ENCODE measurements around the gene CYTH3. TPM values are rescaled to one million over a fixed set of nuclear protein-coding genes. Genes with fewer than 3 reads are reported as not detected.
A peak's percentile ranks its signal among the peaks of the same experiment; 100 is the strongest.

CYTH3 gene
- total and polyA plus RNA-seq, 2 donors (not counting 1 experiment from before 2014, with no cell fraction given), result 39.1 to 73.3 TPM

GRCh38 chr7:6256109-6256483, 16.3 kb downstream of the CYTH3 start:
- peaks cover 39% of the 10 kb centered on the region for H3K4me1 ChIP-seq (ENCODE audit: control insufficient read depth, extremely low read depth, insufficient read depth, low read length)
- peak overlapping the region; percentile 77 for H3K4me2 ChIP-seq (ENCODE audit: extremely low read depth, insufficient read depth, low read length)
- no peak overlapping the region for H2AFZ ChIP-seq (ENCODE audit: low read length)
- peak; percentile 14 to 27 for TF ChIP-seq CTCF (conservative IDR thresholded peaks at IDR 0.05 in 1 of 2, IDR thresholded peaks at IDR 0.05 in 1 of 2; ENCODE audit: low read depth in 1 of 2, low read length in 2 of 2)
- no peak for TF ChIP-seq EZH2 (IDR thresholded peaks at IDR 0.05; ENCODE audit: low read length, missing control alignments)
- peak in 1 of 2 donors; percentile 36 for DNase-seq (ENCODE audit: low read depth in 2 of 2)
- peaks cover 68% of the 10 kb centered on the region for H3K79me2 ChIP-seq (ENCODE audit: control insufficient read depth, insufficient read depth, low read length)
- no peaks in the 10 kb centered on the region for H4K20me1 ChIP-seq (ENCODE audit: control insufficient read depth, extremely low read depth, insufficient read depth, low read length)
- no peaks in the 10 kb centered on the region for H3K9me3 ChIP-seq (ENCODE audit: control insufficient read depth, insufficient read depth, low read depth, low read length)
- no peaks in the 10 kb centered on the region for H3K27me3 ChIP-seq (ENCODE audit: control insufficient read depth, insufficient read depth, low read length)
- no peak overlapping the region for H3K4me3 ChIP-seq (replicated peaks in 1 of 4; ENCODE audit: control extremely low read depth in 1 of 4, insufficient read depth in 1 of 4, low read depth in 3 of 4, low read length in 4 of 4)
- H3K9ac ChIP-seq (ENCODE audit: insufficient read depth, low read length), result no peak overlapping the region
- H3K36me3 ChIP-seq (ENCODE audit: control insufficient read depth, insufficient read depth, low read length), result no peaks in the 10 kb centered on the region
- H3K27ac ChIP-seq (ENCODE audit: insufficient read depth, low read length), result peak overlapping the region; percentile 79

- TF ChIP-seq CTCF (conservative IDR thresholded peaks at IDR 0.05 in 1 of 2, IDR thresholded peaks at IDR 0.05 in 1 of 2; ENCODE audit: low read depth in 1 of 2, low read length in 2 of 2) (no peak), EZH2 (IDR thresholded peaks at IDR 0.05; ENCODE audit: low read length, missing control alignments) (no peak)
- H3K4me1 ChIP-seq (ENCODE audit: control insufficient read depth, extremely low read depth, insufficient read depth, low read length), result peaks cover 34% of the 10 kb centered on the region
- no peaks in the 10 kb centered on the region for H4K20me1 ChIP-seq (ENCODE audit: control insufficient read depth, extremely low read depth, insufficient read depth, low read length)
- H3K79me2 ChIP-seq (ENCODE audit: control insufficient read depth, insufficient read depth, low read length), result peaks cover 68% of the 10 kb centered on the region
- DNase-seq (ENCODE audit: low read depth in 2 of 2), result peak in 1 of 2 donors; percentile 29
- H3K36me3 ChIP-seq (ENCODE audit: control insufficient read depth, insufficient read depth, low read length), result no peaks in the 10 kb centered on the region
- H2AFZ ChIP-seq (ENCODE audit: low read length), result no peak overlapping the region
- no peak overlapping the region for H3K4me3 ChIP-seq (replicated peaks in 1 of 4; ENCODE audit: control extremely low read depth in 1 of 4, insufficient read depth in 1 of 4, low read depth in 3 of 4, low read length in 4 of 4)
- H3K4me2 ChIP-seq (ENCODE audit: extremely low read depth, insufficient read depth, low read length), result no peak overlapping the region
- no peaks in the 10 kb centered on the region for H3K27me3 ChIP-seq (ENCODE audit: control insufficient read depth, insufficient read depth, low read length)
- H3K9ac ChIP-seq (ENCODE audit: insufficient read depth, low read length), result no peak overlapping the region
- peak overlapping the region; percentile 16 for H3K27ac ChIP-seq (ENCODE audit: insufficient read depth, low read length)
- H3K9me3 ChIP-seq (ENCODE audit: control insufficient read depth, insufficient read depth, low read depth, low read length), result no peaks in the 10 kb centered on the region
Observed at GRCh38 chr7:6254866-6255265, 17.6 kb downstream of the CYTH3 start.

- H2AFZ ChIP-seq (ENCODE audit: low read length), result no peak overlapping the region
- no peaks in the 10 kb centered on the region for H3K27me3 ChIP-seq (ENCODE audit: control insufficient read depth, insufficient read depth, low read length)
- no peak for TF ChIP-seq EZH2 (IDR thresholded peaks at IDR 0.05; ENCODE audit: low read length, missing control alignments)
- TF ChIP-seq CTCF (conservative IDR thresholded peaks at IDR 0.05 in 1 of 2, IDR thresholded peaks at IDR 0.05 in 1 of 2; ENCODE audit: low read depth in 1 of 2, low read length in 2 of 2), result no peak
- H3K9me3 ChIP-seq (ENCODE audit: control insufficient read depth, insufficient read depth, low read depth, low read length), result no peaks in the 10 kb centered on the region
- peak overlapping the region; percentile 39 for H3K27ac ChIP-seq (ENCODE audit: insufficient read depth, low read length)
- H3K9ac ChIP-seq (ENCODE audit: insufficient read depth, low read length), result no peak overlapping the region
- H3K4me1 ChIP-seq (ENCODE audit: control insufficient read depth, extremely low read depth, insufficient read depth, low read length), result peaks cover 36% of the 10 kb centered on the region
- H3K4me2 ChIP-seq (ENCODE audit: extremely low read depth, insufficient read depth, low read length), result peak overlapping the region; percentile 48
- H3K36me3 ChIP-seq (ENCODE audit: control insufficient read depth, insufficient read depth, low read length), result no peaks in the 10 kb centered on the region
- no peaks in the 10 kb centered on the region for H4K20me1 ChIP-seq (ENCODE audit: control insufficient read depth, extremely low read depth, insufficient read depth, low read length)
- H3K4me3 ChIP-seq (replicated peaks in 1 of 4; ENCODE audit: control extremely low read depth in 1 of 4, insufficient read depth in 1 of 4, low read depth in 3 of 4, low read length in 4 of 4), result no peak overlapping the region
- peak in 1 of 2 donors; percentile 87 for DNase-seq (ENCODE audit: low read depth in 2 of 2)
- peaks cover 70% of the 10 kb centered on the region for H3K79me2 ChIP-seq (ENCODE audit: control insufficient read depth, insufficient read depth, low read length)
Observed at GRCh38 chr7:6252748-6253147, 19.7 kb downstream of the CYTH3 start.

Measured in fibroblast of lung (primary cell).